Measurements from ENCODE around the gene SYNDIG1.

SYNDIG1 gene

GRCh38 chr20:24483435-24484080, 14.1 kb downstream of the SYNDIG1 start:
- no peaks in the 10 kb centered on the region for H3K36me3 Mint-ChIP-seq (ENCODE audit: insufficient read depth)
- DNase-seq (ENCODE audit: low spot score in 2 of 2), result no peak

GRCh38 chr20:24484081-24484450, 14.6 kb downstream of the SYNDIG1 start:
- Mint-ChIP-seq H3K27ac (ENCODE audit: low read depth) (no peak overlapping the region), H3K36me3 (ENCODE audit: insufficient read depth) (no peaks in the 10 kb centered on the region), H3K9me3 (no peaks in the 10 kb centered on the region), H3K4me1 (no peaks in the 10 kb centered on the region), H3K4me3 (no peak overlapping the region), H3K27me3 (peaks cover 39% of the 10 kb centered on the region)
- DNase-seq (ENCODE audit: low spot score in 2 of 2) (no peak), ATAC-seq (replicated peaks; ENCODE audit: extremely low read depth, poor library complexity, severe bottlenecking) (no peak)

More at GRCh38 chr20:24483435-24484080, 14.1 kb downstream of the SYNDIG1 start:
- Mint-ChIP-seq H3K9me3 (no peaks in the 10 kb centered on the region), H3K4me3 (no peak overlapping the region), H3K4me1 (no peaks in the 10 kb centered on the region), H3K27ac (ENCODE audit: low read depth) (no peak overlapping the region), H3K27me3 (peaks cover 41% of the 10 kb centered on the region)
- no peak for ATAC-seq (replicated peaks; ENCODE audit: extremely low read depth, poor library complexity, severe bottlenecking)

- no peak overlapping the region for H3K27ac Mint-ChIP-seq (ENCODE audit: low read depth)
- no peak for ATAC-seq (replicated peaks; ENCODE audit: extremely low read depth, poor library complexity, severe bottlenecking)
- DNase-seq (ENCODE audit: low spot score in 2 of 2), result no peak
- no peak overlapping the region for H3K4me3 Mint-ChIP-seq
- H3K36me3 Mint-ChIP-seq (ENCODE audit: insufficient read depth), result no peaks in the 10 kb centered on the region
- peaks cover 35% of the 10 kb centered on the region for H3K27me3 Mint-ChIP-seq
- H3K4me1 Mint-ChIP-seq, result no peaks in the 10 kb centered on the region
- H3K9me3 Mint-ChIP-seq, result no peaks in the 10 kb centered on the region
Observed at GRCh38 chr20:24485981-24486380, 16.6 kb downstream of the SYNDIG1 start.

GRCh38 chr20:24487240-24487639, 17.8 kb downstream of the SYNDIG1 start:
- Mint-ChIP-seq H3K4me1 (no peaks in the 10 kb centered on the region), H3K4me3 (no peak overlapping the region), H3K27me3 (peaks cover 37% of the 10 kb centered on the region), H3K36me3 (ENCODE audit: insufficient read depth) (no peaks in the 10 kb centered on the region), H3K9me3 (no peaks in the 10 kb centered on the region), H3K27ac (ENCODE audit: low read depth) (no peak overlapping the region)
- DNase-seq (ENCODE audit: low spot score in 2 of 2) (no peak), ATAC-seq (replicated peaks; ENCODE audit: extremely low read depth, poor library complexity, severe bottlenecking) (no peak)

- Mint-ChIP-seq H3K9me3 (no peaks in the 10 kb centered on the region), H3K27ac (ENCODE audit: low read depth) (no peak overlapping the region), H3K4me3 (no peak overlapping the region), H3K27me3 (peaks cover 37% of the 10 kb centered on the region), H3K36me3 (ENCODE audit: insufficient read depth) (no peaks in the 10 kb centered on the region), H3K4me1 (no peaks in the 10 kb centered on the region)
- DNase-seq (ENCODE audit: low spot score in 2 of 2) (no peak), ATAC-seq (replicated peaks; ENCODE audit: extremely low read depth, poor library complexity, severe bottlenecking) (no peak)
Observed at GRCh38 chr20:24487648-24488047, 18.2 kb downstream of the SYNDIG1 start.

GRCh38 chr20:24488064-24488799, 18.8 kb downstream of the SYNDIG1 start:
- ATAC-seq (replicated peaks; ENCODE audit: extremely low read depth, poor library complexity, severe bottlenecking), result no peak
- Mint-ChIP-seq H3K4me1 (no peaks in the 10 kb centered on the region), H3K27ac (ENCODE audit: low read depth) (no peak overlapping the region), H3K9me3 (no peaks in the 10 kb centered on the region), H3K36me3 (ENCODE audit: insufficient read depth) (no peaks in the 10 kb centered on the region), H3K4me3 (no peak overlapping the region), H3K27me3 (peaks cover 32% of the 10 kb centered on the region)
- DNase-seq (ENCODE audit: low spot score in 2 of 2), result no peak

GRCh38 chr20:24488800-24489175, 19.4 kb downstream of the SYNDIG1 start:
- no peak for ATAC-seq (replicated peaks; ENCODE audit: extremely low read depth, poor library complexity, severe bottlenecking)
- H3K4me1 Mint-ChIP-seq, result no peaks in the 10 kb centered on the region
- peaks cover 26% of the 10 kb centered on the region for H3K27me3 Mint-ChIP-seq
- H3K9me3 Mint-ChIP-seq, result no peaks in the 10 kb centered on the region
- H3K27ac Mint-ChIP-seq (ENCODE audit: low read depth), result no peak overlapping the region
- H3K4me3 Mint-ChIP-seq, result no peak overlapping the region
- H3K36me3 Mint-ChIP-seq (ENCODE audit: insufficient read depth), result no peaks in the 10 kb centered on the region
- DNase-seq (ENCODE audit: low spot score in 2 of 2), result no peak

- H3K9me3 Mint-ChIP-seq, result no peaks in the 10 kb centered on the region
- no peak overlapping the region for H3K27ac Mint-ChIP-seq (ENCODE audit: low read depth)
- H3K4me1 Mint-ChIP-seq, result no peaks in the 10 kb centered on the region
- H3K4me3 Mint-ChIP-seq, result no peak overlapping the region
- H3K36me3 Mint-ChIP-seq (ENCODE audit: insufficient read depth), result no peaks in the 10 kb centered on the region
- peaks cover 23% of the 10 kb centered on the region for H3K27me3 Mint-ChIP-seq
- DNase-seq (ENCODE audit: low spot score in 2 of 2), result no peak
- no peak for ATAC-seq (replicated peaks; ENCODE audit: extremely low read depth, poor library complexity, severe bottlenecking)
Observed at GRCh38 chr20:24489193-24489592, 19.8 kb downstream of the SYNDIG1 start.

GRCh38 chr20:24489631-24490260, 20.3 kb downstream of the SYNDIG1 start:
- Mint-ChIP-seq H3K27me3 (peaks cover 23% of the 10 kb centered on the region), H3K9me3 (no peaks in the 10 kb centered on the region), H3K4me1 (no peaks in the 10 kb centered on the region), H3K36me3 (ENCODE audit: insufficient read depth) (no peaks in the 10 kb centered on the region), H3K27ac (ENCODE audit: low read depth) (no peak overlapping the region), H3K4me3 (no peak overlapping the region)
- DNase-seq (ENCODE audit: low spot score in 2 of 2), result no peak
- no peak for ATAC-seq (replicated peaks; ENCODE audit: extremely low read depth, poor library complexity, severe bottlenecking)

GRCh38 chr20:24490598-24490997, 21.2 kb downstream of the SYNDIG1 start:
- H3K4me3 Mint-ChIP-seq, result no peak overlapping the region
- ATAC-seq (replicated peaks; ENCODE audit: extremely low read depth, poor library complexity, severe bottlenecking) (no peak), DNase-seq (ENCODE audit: low spot score in 2 of 2) (no peak)
- H3K36me3 Mint-ChIP-seq (ENCODE audit: insufficient read depth), result no peaks in the 10 kb centered on the region
- H3K9me3 Mint-ChIP-seq, result no peaks in the 10 kb centered on the region
- H3K27ac Mint-ChIP-seq (ENCODE audit: low read depth), result no peak overlapping the region
- peaks cover 18% of the 10 kb centered on the region for H3K27me3 Mint-ChIP-seq
- no peaks in the 10 kb centered on the region for H3K4me1 Mint-ChIP-seq

GRCh38 chr20:24491041-24491756, 21.8 kb downstream of the SYNDIG1 start:
- DNase-seq (ENCODE audit: low spot score in 2 of 2), result no peak
- Mint-ChIP-seq H3K4me3 (no peak overlapping the region), H3K27ac (ENCODE audit: low read depth) (no peak overlapping the region), H3K4me1 (no peaks in the 10 kb centered on the region), H3K9me3 (no peaks in the 10 kb centered on the region), H3K27me3 (peaks cover 12% of the 10 kb centered on the region), H3K36me3 (ENCODE audit: insufficient read depth) (no peaks in the 10 kb centered on the region)
- ATAC-seq (replicated peaks; ENCODE audit: extremely low read depth, poor library complexity, severe bottlenecking), result no peak

GRCh38 chr20:24492031-24492607, 22.7 kb downstream of the SYNDIG1 start:
- no peak overlapping the region for H3K4me3 Mint-ChIP-seq
- no peaks in the 10 kb centered on the region for H3K36me3 Mint-ChIP-seq (ENCODE audit: insufficient read depth)
- no peaks in the 10 kb centered on the region for H3K9me3 Mint-ChIP-seq
- H3K4me1 Mint-ChIP-seq, result no peaks in the 10 kb centered on the region
- H3K27me3 Mint-ChIP-seq, result peaks cover 12% of the 10 kb centered on the region
- no peak overlapping the region for H3K27ac Mint-ChIP-seq (ENCODE audit: low read depth)
- no peak for DNase-seq (ENCODE audit: low spot score in 2 of 2)
- ATAC-seq (replicated peaks; ENCODE audit: extremely low read depth, poor library complexity, severe bottlenecking), result no peak
